ENCODE results near the gene SIGLEC10. TPM values are rescaled to one million over a fixed set of nuclear protein-coding genes. Genes with fewer than 3 reads are reported as not detected.

SIGLEC10 gene
- total and polyA plus RNA-seq, 2 experiments from 2014 or later, result 0.47 TPM; not detected in 1

DNA sequence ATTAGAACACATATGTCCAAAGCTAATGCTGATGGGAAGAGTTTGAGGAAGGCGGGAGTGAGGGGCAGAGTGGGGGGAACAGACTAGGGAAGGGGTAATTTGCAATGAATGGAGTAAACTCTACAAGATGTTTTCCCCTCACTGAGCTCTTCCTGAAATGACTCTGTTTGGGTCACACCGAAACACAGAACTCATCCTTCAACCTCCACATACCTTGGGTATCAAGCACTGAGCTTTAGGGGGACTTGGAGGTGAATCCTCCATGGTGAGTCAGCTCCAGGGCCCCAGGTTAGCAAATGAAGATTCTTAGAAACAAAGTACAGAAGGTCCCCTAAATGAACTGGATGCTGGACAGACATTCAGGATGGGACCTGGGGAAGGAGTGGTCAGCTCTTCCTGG, 1.3 kb upstream of the SIGLEC10 start:
- Histone ChIP-seq H3K4me1 (ENCODE audit: insufficient read depth) (peaks cover 6% of the 10 kb centered on the region; the same call in 1 of the 2 replicates), H3K27ac (ENCODE audit: low read depth) (no peak overlapping the region), H3K9me2 (ENCODE audit: insufficient read depth) (no peaks in the 10 kb centered on the region), H3K4me3 (no peak overlapping the region), H2AFZ (no peak overlapping the region), H3F3A (replicated peaks; ENCODE audit: low read depth) (no peaks in the 10 kb centered on the region), H3K79me2 (replicated peaks; ENCODE audit: insufficient read depth) (no peaks in the 10 kb centered on the region), H3K36me3 (ENCODE audit: insufficient read depth) (no peaks in the 10 kb centered on the region), H3K27me3 (ENCODE audit: insufficient read depth) (peaks cover 10% of the 10 kb centered on the region; the same call in 1 of the 2 replicates), H3K4me2 (no peak overlapping the region), H4K20me1 (replicated peaks; ENCODE audit: insufficient read depth) (no peaks in the 10 kb centered on the region)
- H3K36me3 Mint-ChIP-seq (ENCODE audit: low read depth), result 0 out of 3 replicates have a peak, but pooled peaks cover 3% of the 10 kb centered on the region
- DNase-seq (ENCODE audit: low spot score), result no peak
- ATAC-seq, result no peak
- peaks cover 33% of the 10 kb centered on the region for H3K27me3 Mint-ChIP-seq (ENCODE audit: insufficient read depth, low read depth, poor library complexity)
- H3K9me3 Mint-ChIP-seq, result peaks cover 4% of the 10 kb centered on the region; the same call in 2 of the 3 replicates
- H3K4me1 Mint-ChIP-seq, result peaks cover 10% of the 10 kb centered on the region; the same call in 2 of the 3 replicates
- H3K27ac Mint-ChIP-seq, result no peak overlapping the region
- no peak overlapping the region for H3K4me3 Mint-ChIP-seq
- TF ChIP-seq EZH2phosphoT487 (IDR thresholded peaks at IDR 0.05; ENCODE audit: unreplicated experiment) (no peak), POLR2AphosphoS5 (IDR thresholded peaks at IDR 0.05; ENCODE audit: low read depth) (no peak), NANOG (IDR thresholded peaks at IDR 0.05; ENCODE audit: borderline replicate concordance) (no peak)
- TF ChIP-seq, protein P1, sequence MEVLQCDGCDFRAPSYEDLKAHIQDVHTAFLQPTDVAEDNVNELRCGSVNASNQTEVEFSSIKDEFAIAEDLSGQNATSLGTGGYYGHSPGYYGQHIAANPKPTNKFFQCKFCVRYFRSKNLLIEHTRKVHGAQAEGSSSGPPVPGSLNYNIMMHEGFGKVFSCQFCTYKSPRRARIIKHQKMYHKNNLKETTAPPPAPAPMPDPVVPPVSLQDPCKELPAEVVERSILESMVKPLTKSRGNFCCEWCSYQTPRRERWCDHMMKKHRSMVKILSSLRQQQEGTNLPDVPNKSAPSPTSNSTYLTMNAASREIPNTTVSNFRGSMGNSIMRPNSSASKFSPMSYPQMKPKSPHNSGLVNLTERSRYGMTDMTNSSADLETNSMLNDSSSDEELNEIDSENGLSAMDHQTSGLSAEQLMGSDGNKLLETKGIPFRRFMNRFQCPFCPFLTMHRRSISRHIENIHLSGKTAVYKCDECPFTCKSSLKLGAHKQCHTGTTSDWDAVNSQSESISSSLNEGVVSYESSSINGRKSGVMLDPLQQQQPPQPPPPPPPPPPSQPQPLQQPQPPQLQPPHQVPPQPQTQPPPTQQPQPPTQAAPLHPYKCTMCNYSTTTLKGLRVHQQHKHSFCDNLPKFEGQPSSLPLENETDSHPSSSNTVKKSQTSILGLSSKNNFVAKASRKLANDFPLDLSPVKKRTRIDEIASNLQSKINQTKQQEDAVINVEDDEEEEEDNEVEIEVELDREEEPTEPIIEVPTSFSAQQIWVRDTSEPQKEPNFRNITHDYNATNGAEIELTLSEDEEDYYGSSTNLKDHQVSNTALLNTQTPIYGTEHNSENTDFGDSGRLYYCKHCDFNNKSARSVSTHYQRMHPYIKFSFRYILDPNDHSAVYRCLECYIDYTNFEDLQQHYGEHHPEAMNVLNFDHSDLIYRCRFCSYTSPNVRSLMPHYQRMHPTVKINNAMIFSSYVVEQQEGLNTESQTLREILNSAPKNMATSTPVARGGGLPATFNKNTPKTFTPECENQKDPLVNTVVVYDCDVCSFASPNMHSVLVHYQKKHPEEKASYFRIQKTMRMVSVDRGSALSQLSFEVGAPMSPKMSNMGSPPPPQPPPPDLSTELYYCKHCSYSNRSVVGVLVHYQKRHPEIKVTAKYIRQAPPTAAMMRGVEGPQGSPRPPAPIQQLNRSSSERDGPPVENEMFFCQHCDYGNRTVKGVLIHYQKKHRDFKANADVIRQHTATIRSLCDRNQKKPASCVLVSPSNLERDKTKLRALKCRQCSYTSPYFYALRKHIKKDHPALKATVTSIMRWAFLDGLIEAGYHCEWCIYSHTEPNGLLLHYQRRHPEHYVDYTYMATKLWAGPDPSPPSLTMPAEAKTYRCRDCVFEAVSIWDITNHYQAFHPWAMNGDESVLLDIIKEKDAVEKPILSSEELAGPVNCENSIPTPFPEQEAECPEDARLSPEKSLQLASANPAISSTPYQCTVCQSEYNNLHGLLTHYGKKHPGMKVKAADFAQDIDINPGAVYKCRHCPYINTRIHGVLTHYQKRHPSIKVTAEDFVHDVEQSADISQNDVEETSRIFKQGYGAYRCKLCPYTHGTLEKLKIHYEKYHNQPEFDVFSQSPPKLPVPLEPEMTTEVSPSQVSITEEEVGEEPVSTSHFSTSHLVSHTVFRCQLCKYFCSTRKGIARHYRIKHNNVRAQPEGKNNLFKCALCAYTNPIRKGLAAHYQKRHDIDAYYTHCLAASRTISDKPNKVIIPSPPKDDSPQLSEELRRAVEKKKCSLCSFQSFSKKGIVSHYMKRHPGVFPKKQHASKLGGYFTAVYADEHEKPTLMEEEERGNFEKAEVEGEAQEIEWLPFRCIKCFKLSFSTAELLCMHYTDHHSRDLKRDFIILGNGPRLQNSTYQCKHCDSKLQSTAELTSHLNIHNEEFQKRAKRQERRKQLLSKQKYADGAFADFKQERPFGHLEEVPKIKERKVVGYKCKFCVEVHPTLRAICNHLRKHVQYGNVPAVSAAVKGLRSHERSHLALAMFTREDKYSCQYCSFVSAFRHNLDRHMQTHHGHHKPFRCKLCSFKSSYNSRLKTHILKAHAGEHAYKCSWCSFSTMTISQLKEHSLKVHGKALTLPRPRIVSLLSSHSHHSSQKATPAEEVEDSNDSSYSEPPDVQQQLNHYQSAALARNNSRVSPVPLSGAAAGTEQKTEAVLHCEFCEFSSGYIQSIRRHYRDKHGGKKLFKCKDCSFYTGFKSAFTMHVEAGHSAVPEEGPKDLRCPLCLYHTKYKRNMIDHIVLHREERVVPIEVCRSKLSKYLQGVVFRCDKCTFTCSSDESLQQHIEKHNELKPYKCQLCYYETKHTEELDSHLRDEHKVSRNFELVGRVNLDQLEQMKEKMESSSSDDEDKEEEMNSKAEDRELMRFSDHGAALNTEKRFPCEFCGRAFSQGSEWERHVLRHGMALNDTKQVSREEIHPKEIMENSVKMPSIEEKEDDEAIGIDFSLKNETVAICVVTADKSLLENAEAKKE (CRISPR knock-in tag; IDR thresholded peaks at IDR 0.05), result no peak
- TF ChIP-seq, protein P2, sequence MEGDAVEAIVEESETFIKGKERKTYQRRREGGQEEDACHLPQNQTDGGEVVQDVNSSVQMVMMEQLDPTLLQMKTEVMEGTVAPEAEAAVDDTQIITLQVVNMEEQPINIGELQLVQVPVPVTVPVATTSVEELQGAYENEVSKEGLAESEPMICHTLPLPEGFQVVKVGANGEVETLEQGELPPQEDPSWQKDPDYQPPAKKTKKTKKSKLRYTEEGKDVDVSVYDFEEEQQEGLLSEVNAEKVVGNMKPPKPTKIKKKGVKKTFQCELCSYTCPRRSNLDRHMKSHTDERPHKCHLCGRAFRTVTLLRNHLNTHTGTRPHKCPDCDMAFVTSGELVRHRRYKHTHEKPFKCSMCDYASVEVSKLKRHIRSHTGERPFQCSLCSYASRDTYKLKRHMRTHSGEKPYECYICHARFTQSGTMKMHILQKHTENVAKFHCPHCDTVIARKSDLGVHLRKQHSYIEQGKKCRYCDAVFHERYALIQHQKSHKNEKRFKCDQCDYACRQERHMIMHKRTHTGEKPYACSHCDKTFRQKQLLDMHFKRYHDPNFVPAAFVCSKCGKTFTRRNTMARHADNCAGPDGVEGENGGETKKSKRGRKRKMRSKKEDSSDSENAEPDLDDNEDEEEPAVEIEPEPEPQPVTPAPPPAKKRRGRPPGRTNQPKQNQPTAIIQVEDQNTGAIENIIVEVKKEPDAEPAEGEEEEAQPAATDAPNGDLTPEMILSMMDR (conservative IDR thresholded peaks at IDR 0.05; ENCODE audit: low read depth in 2 of 2), result no peak
